Dendritic cell treated with granulocyte-macrophage colony-stimulating factor and Interleukin-4, amounts not matched to agents 40 ng/mL and 50 ng/mL, for 4 days (primary cell): ENCODE measurements around the gene SFMBT2.

Source experiments
- H3K27ac Mint-ChIP-seq: one replicate; pipeline ENCODE4 v1.8.0; 2022; ENCODE audit warnings: mild to moderate bottlenecking, mixed read lengths
- H3K27me3 Mint-ChIP-seq: one replicate; pipeline ENCODE4 v1.8.0; 2022; ENCODE audit warnings: mild to moderate bottlenecking, mixed read lengths
- H3K36me3 Mint-ChIP-seq: one replicate; pipeline ENCODE4 v1.8.0; 2022; ENCODE audit warnings: low read depth, mixed read lengths
- H3K4me1 Mint-ChIP-seq: one replicate; pipeline ENCODE4 v1.8.0; 2022; ENCODE audit warnings: low read depth, mixed read lengths
- H3K4me3 Mint-ChIP-seq: one replicate; pipeline ENCODE4 v1.8.0; 2022; ENCODE audit warnings: mild to moderate bottlenecking, moderate library complexity, mixed read lengths
- H3K9me3 Mint-ChIP-seq: one replicate; pipeline ENCODE4 v1.8.0; 2022; ENCODE audit warnings: mixed read lengths
- intact Hi-C: fragments of 100-400 bp; cut with micrococcal nuclease; formaldehyde crosslinking; loops from one replicate; pipeline ENCODE4 v1.15.0; 2022

Gene SFMBT2

GRCh38 chr10:7248585-7249164 is 162.2 kb downstream of the SFMBT2 start:
- Mint-ChIP-seq H3K27ac (no peak overlapping the region), H3K27me3 (no peaks in the 10 kb centered on the region), H3K4me1 (peaks cover 22% of the 10 kb centered on the region), H3K36me3 (no peaks in the 10 kb centered on the region), H3K4me3 (no peak overlapping the region), H3K9me3 (no peaks in the 10 kb centered on the region)
- intact Hi-C loops = no loop called here

- H3K27ac Mint-ChIP-seq = no peak overlapping the region
- H3K36me3 Mint-ChIP-seq = no peaks in the 10 kb centered on the region
- intact Hi-C loops = no loop called here
- no peaks in the 10 kb centered on the region for H3K27me3 Mint-ChIP-seq
- no peak overlapping the region for H3K4me3 Mint-ChIP-seq
- peaks cover 26% of the 10 kb centered on the region for H3K4me1 Mint-ChIP-seq
- no peaks in the 10 kb centered on the region for H3K9me3 Mint-ChIP-seq
Measured at GRCh38 chr10:7248148-7248547, 162.7 kb downstream of the SFMBT2 start.

- intact Hi-C loops = no loop called here
- H3K27me3 Mint-ChIP-seq = no peaks in the 10 kb centered on the region
- no peak overlapping the region for H3K4me3 Mint-ChIP-seq
- H3K36me3 Mint-ChIP-seq = peaks cover 7% of the 10 kb centered on the region
- no peaks in the 10 kb centered on the region for H3K9me3 Mint-ChIP-seq
- H3K4me1 Mint-ChIP-seq = peaks cover 18% of the 10 kb centered on the region
- no peak overlapping the region for H3K27ac Mint-ChIP-seq
Measured at GRCh38 chr10:7245505-7245904, 165.3 kb downstream of the SFMBT2 start.

- Mint-ChIP-seq H3K27ac (peak overlapping the region; percentile 69), H3K9me3 (no peaks in the 10 kb centered on the region), H3K27me3 (no peaks in the 10 kb centered on the region), H3K4me1 (peaks cover 18% of the 10 kb centered on the region), H3K36me3 (peaks cover 7% of the 10 kb centered on the region), H3K4me3 (peak overlapping the region; percentile 21)
- intact Hi-C loops = no loop called here
Measured at GRCh38 chr10:7243873-7244272, 167.0 kb downstream of the SFMBT2 start.

- Mint-ChIP-seq H3K4me1 (peaks cover 18% of the 10 kb centered on the region), H3K27ac (no peak overlapping the region), H3K4me3 (no peak overlapping the region), H3K36me3 (peaks cover 8% of the 10 kb centered on the region), H3K27me3 (no peaks in the 10 kb centered on the region), H3K9me3 (no peaks in the 10 kb centered on the region)
- intact Hi-C loops = no loop called here
Measured at GRCh38 chr10:7243139-7243538, 167.7 kb downstream of the SFMBT2 start.

- Mint-ChIP-seq H3K27ac (no peak overlapping the region), H3K36me3 (peaks cover 15% of the 10 kb centered on the region), H3K27me3 (no peaks in the 10 kb centered on the region), H3K4me3 (no peak overlapping the region), H3K9me3 (no peaks in the 10 kb centered on the region), H3K4me1 (peaks cover 12% of the 10 kb centered on the region)
- intact Hi-C loops = no loop called here
Measured at GRCh38 chr10:7239312-7239985, 171.4 kb downstream of the SFMBT2 start.

- no peak overlapping the region for H3K27ac Mint-ChIP-seq
- H3K36me3 Mint-ChIP-seq = peaks cover 8% of the 10 kb centered on the region
- H3K27me3 Mint-ChIP-seq = no peaks in the 10 kb centered on the region
- intact Hi-C loops = no loop called here
- peaks cover 15% of the 10 kb centered on the region for H3K4me1 Mint-ChIP-seq
- no peaks in the 10 kb centered on the region for H3K9me3 Mint-ChIP-seq
- no peak overlapping the region for H3K4me3 Mint-ChIP-seq
Measured at GRCh38 chr10:7235376-7235775, 175.5 kb downstream of the SFMBT2 start.

GRCh38 chr10:7234109-7234508 is 176.7 kb downstream of the SFMBT2 start:
- Mint-ChIP-seq H3K9me3 (no peaks in the 10 kb centered on the region), H3K4me1 (peaks cover 15% of the 10 kb centered on the region), H3K4me3 (no peak overlapping the region), H3K27me3 (no peaks in the 10 kb centered on the region), H3K27ac (no peak overlapping the region), H3K36me3 (peaks cover 8% of the 10 kb centered on the region)
- intact Hi-C loops = no loop called here

GRCh38 chr10:7233259-7233991 is 177.4 kb downstream of the SFMBT2 start:
- no peak overlapping the region for H3K4me3 Mint-ChIP-seq
- H3K27me3 Mint-ChIP-seq = no peaks in the 10 kb centered on the region
- H3K9me3 Mint-ChIP-seq = no peaks in the 10 kb centered on the region
- intact Hi-C loops = no loop called here
- H3K4me1 Mint-ChIP-seq = peaks cover 15% of the 10 kb centered on the region
- H3K27ac Mint-ChIP-seq = no peak overlapping the region
- peaks cover 9% of the 10 kb centered on the region for H3K36me3 Mint-ChIP-seq

- Mint-ChIP-seq H3K27ac (no peak overlapping the region), H3K9me3 (no peaks in the 10 kb centered on the region), H3K4me3 (no peak overlapping the region), H3K4me1 (peaks cover 15% of the 10 kb centered on the region), H3K27me3 (no peaks in the 10 kb centered on the region), H3K36me3 (peaks cover 17% of the 10 kb centered on the region)
- intact Hi-C loops = no loop called here
Measured at GRCh38 chr10:7231509-7232414, 179.1 kb downstream of the SFMBT2 start.

- H3K27me3 Mint-ChIP-seq = no peaks in the 10 kb centered on the region
- intact Hi-C loops = no loop called here
- no peak overlapping the region for H3K4me3 Mint-ChIP-seq
- H3K4me1 Mint-ChIP-seq = peaks cover 15% of the 10 kb centered on the region
- H3K27ac Mint-ChIP-seq = no peak overlapping the region
- no peaks in the 10 kb centered on the region for H3K9me3 Mint-ChIP-seq
- peaks cover 25% of the 10 kb centered on the region for H3K36me3 Mint-ChIP-seq
Measured at GRCh38 chr10:7230951-7231350, 179.9 kb downstream of the SFMBT2 start.

- H3K27me3 Mint-ChIP-seq = no peaks in the 10 kb centered on the region
- peaks cover 8% of the 10 kb centered on the region for H3K9me3 Mint-ChIP-seq
- intact Hi-C loops = no loop called here
- H3K4me3 Mint-ChIP-seq = no peak overlapping the region
- peaks cover 15% of the 10 kb centered on the region for H3K4me1 Mint-ChIP-seq
- no peak overlapping the region for H3K27ac Mint-ChIP-seq
- H3K36me3 Mint-ChIP-seq = peaks cover 34% of the 10 kb centered on the region
Measured at GRCh38 chr10:7230036-7230435, 180.8 kb downstream of the SFMBT2 start.

- no peaks in the 10 kb centered on the region for H3K27me3 Mint-ChIP-seq
- peaks cover 28% of the 10 kb centered on the region for H3K9me3 Mint-ChIP-seq
- peaks cover 51% of the 10 kb centered on the region for H3K36me3 Mint-ChIP-seq
- no peak overlapping the region for H3K4me3 Mint-ChIP-seq
- intact Hi-C loops = no loop called here
- no peak overlapping the region for H3K27ac Mint-ChIP-seq
- no peaks in the 10 kb centered on the region for H3K4me1 Mint-ChIP-seq
Measured at GRCh38 chr10:7225133-7225532, 185.7 kb downstream of the SFMBT2 start.

GRCh38 chr10:7218968-7219367 is 191.9 kb downstream of the SFMBT2 start:
- H3K4me1 Mint-ChIP-seq = no peaks in the 10 kb centered on the region
- peaks cover 11% of the 10 kb centered on the region for H3K9me3 Mint-ChIP-seq
- intact Hi-C loops = no loop called here
- no peaks in the 10 kb centered on the region for H3K27me3 Mint-ChIP-seq
- H3K27ac Mint-ChIP-seq = no peak overlapping the region
- H3K36me3 Mint-ChIP-seq = peaks cover 24% of the 10 kb centered on the region
- H3K4me3 Mint-ChIP-seq = no peak overlapping the region
